NCI-H526 treated with DMSO at 0.1 percent for 48 hours (cell line): ENCODE data around the gene ZNF705A.
"Not testable (repeated sequence)": the region's sequence is repeated elsewhere in the genome, so short reads cannot be mapped to it uniquely, and the experiment has no call there.

Experiments
- DNase-seq: peaks from one replicate; lab custom pipeline; 2025; lab: John Stamatoyannopoulos, UW

ZNF705A gene

GRCh38 chr12:8184206-8184605 lies 27.4 kb downstream of the ZNF705A start:
- not testable (repeated sequence) for DNase-seq

- DNase-seq = not testable (repeated sequence)
Observed at GRCh38 chr12:8188088-8188487, 31.3 kb downstream of the ZNF705A start.

GRCh38 chr12:8197685-8198308 lies 41.0 kb downstream of the ZNF705A start:
- DNase-seq = not testable (repeated sequence)

GRCh38 chr12:8218711-8219382 lies 62.0 kb downstream of the ZNF705A start:
- DNase-seq = not testable (repeated sequence)

GRCh38 chr12:8221375-8221774 lies 64.6 kb downstream of the ZNF705A start:
- not testable (repeated sequence) for DNase-seq

- not testable (repeated sequence) for DNase-seq
Observed at GRCh38 chr12:8221844-8222243, 65.0 kb downstream of the ZNF705A start.

- DNase-seq = not testable (repeated sequence)
Observed at GRCh38 chr12:8222303-8222702, 65.5 kb downstream of the ZNF705A start.

GRCh38 chr12:8223646-8224045 lies 66.8 kb downstream of the ZNF705A start:
- not testable (repeated sequence) for DNase-seq

GRCh38 chr12:8224782-8225181 lies 68.0 kb downstream of the ZNF705A start:
- not testable (repeated sequence) for DNase-seq

GRCh38 chr12:8226355-8226754 lies 69.5 kb downstream of the ZNF705A start:
- DNase-seq = no peak

GRCh38 chr12:8226992-8227731 lies 70.3 kb downstream of the ZNF705A start, which contains the start of gene FAM90A1:
Gene FAM90A1, minus strand, starts transcription at chr12:8227618. Its CDS starts 2,786 bp downstream, at chr12:8224832.
- DNase-seq = not testable (repeated sequence)

GRCh38 chr12:8227732-8228077 lies 70.9 kb downstream of the ZNF705A start:
- not testable (repeated sequence) for DNase-seq

GRCh38 chr12:8228607-8229006 lies 71.8 kb downstream of the ZNF705A start:
- DNase-seq = not testable (repeated sequence)

- DNase-seq = not testable (repeated sequence)
Observed at GRCh38 chr12:8229486-8229885, 72.7 kb downstream of the ZNF705A start.
